CD4-positive, alpha-beta T cell treated with Interleukin-1 beta for 1 hour (primary cell): Measurements from ENCODE around the gene DAO.

Source experiments
- DNase-seq, 2 donors: peaks; one replicate each; pipeline ENCODE4 v3.0.0-alpha.2; 2020 to 2022

The DAO gene

GRCh38 chr12:108876550-108876949, 3.3 kb upstream of the DAO start:
- no peak for DNase-seq

GRCh38 chr12:108881953-108882352, 2.1 kb downstream of the DAO start:
- no peak for DNase-seq

GRCh38 chr12:108884116-108885012, 4.5 kb downstream of the DAO start:
- peak; percentile 70 to 77 for DNase-seq

- DNase-seq: no peak
Measured at GRCh38 chr12:108886873-108887629, 7.2 kb downstream of the DAO start.

- DNase-seq: no peak
Measured at GRCh38 chr12:108888031-108888430, 8.1 kb downstream of the DAO start.

GRCh38 chr12:108890208-108890607, 10.3 kb downstream of the DAO start:
- DNase-seq: no peak

GRCh38 chr12:108895220-108895802, 15.4 kb downstream of the DAO start:
- no peak for DNase-seq

- DNase-seq: no peak
Measured at GRCh38 chr12:108896336-108896735, 16.4 kb downstream of the DAO start.

- no peak for DNase-seq
Measured at GRCh38 chr12:108896817-108897216, 16.9 kb downstream of the DAO start.

GRCh38 chr12:108899145-108899544, 19.3 kb downstream of the DAO start:
- DNase-seq: no peak

GRCh38 chr12:108905725-108906124, 25.8 kb downstream of the DAO start:
- DNase-seq: no peak

GRCh38 chr12:108906971-108907370, 27.1 kb downstream of the DAO start:
- no peak for DNase-seq

GRCh38 chr12:108907839-108908351, 28.0 kb downstream of the DAO start:
- DNase-seq: peak in 1 of 2 donors; percentile 3

GRCh38 chr12:108910336-108910735, 30.4 kb downstream of the DAO start:
- no peak for DNase-seq

GRCh38 chr12:108911915-108912314, 32.0 kb downstream of the DAO start:
- no peak for DNase-seq

- DNase-seq: no peak
Measured at GRCh38 chr12:108912361-108912760, 32.5 kb downstream of the DAO start.

GRCh38 chr12:108914121-108914531, 34.2 kb downstream of the DAO start:
- DNase-seq: peak in 1 of 2 donors; percentile 24

GRCh38 chr12:108915632-108916133, 35.8 kb downstream of the DAO start:
- no peak for DNase-seq

- no peak for DNase-seq
Measured at GRCh38 chr12:108916336-108916735, 36.4 kb downstream of the DAO start.

- no peak for DNase-seq
Measured at GRCh38 chr12:108918206-108918605, 38.3 kb downstream of the DAO start.

- no peak for DNase-seq
Measured at GRCh38 chr12:108918960-108919642, 39.2 kb downstream of the DAO start.

- no peak for DNase-seq
Measured at GRCh38 chr12:108921946-108922345, 42.1 kb downstream of the DAO start.

GRCh38 chr12:108922918-108923317, 43.0 kb downstream of the DAO start:
- no peak for DNase-seq
